Inferior parietal cortex (tissue), 1 donor: ENCODE results near the gene DEAF1.

Experiments
- DNase-seq: peaks from one replicate; pipeline ENCODE4 v3.0.0-alpha.2; 2016; ENCODE audit errors: extremely low spot score

The DEAF1 gene

GRCh38 chr11:624705-625635 lies 70.1 kb downstream of the DEAF1 start, which contains the start of gene CDHR5:
TSS of gene CDHR5 (minus strand) at chr11:624955. CDS start at chr11:624902, 53 bp downstream.
- no peak for DNase-seq

- DNase-seq, result no peak
Observed at GRCh38 chr11:623999-624704, 70.9 kb downstream of the DEAF1 start.

GRCh38 chr11:623349-623869 lies 71.6 kb downstream of the DEAF1 start:
- DNase-seq, result no peak

GRCh38 chr11:621838-622237 lies 73.2 kb downstream of the DEAF1 start:
- DNase-seq, result no peak

- no peak for DNase-seq
Observed at GRCh38 chr11:620935-621814, 73.8 kb downstream of the DEAF1 start.

DNA sequence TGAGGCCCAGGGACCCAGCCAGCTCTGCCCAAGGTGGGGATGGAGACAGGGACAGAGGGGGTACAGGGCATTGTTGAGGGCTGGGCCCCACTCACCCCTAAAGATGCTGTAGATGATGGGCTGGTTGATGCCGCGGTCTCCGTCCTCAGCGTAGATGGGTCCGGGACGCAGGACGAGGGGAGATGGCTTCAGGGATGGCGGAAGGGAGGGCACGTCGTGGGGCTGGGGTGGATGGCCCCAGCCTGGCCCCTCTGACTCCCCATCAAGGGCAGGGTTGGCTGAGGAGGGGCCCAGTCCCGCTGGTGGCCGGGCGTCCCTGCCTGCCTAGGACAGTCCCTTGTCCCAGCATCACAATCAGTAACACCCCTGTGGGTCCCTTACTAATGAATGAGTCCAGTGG lies 74.8 kb downstream of the DEAF1 start:
- no peak for DNase-seq

- no peak for DNase-seq
Observed at GRCh38 chr11:619628-620050, 75.4 kb downstream of the DEAF1 start.

- no peak for DNase-seq
Observed at GRCh38 chr11:618856-619627, 76.0 kb downstream of the DEAF1 start.

- DNase-seq, result no peak
Observed at GRCh38 chr11:617912-618682, 76.9 kb downstream of the DEAF1 start.

GRCh38 chr11:617199-617911 lies 77.7 kb downstream of the DEAF1 start:
- DNase-seq, result no peak

- no peak for DNase-seq
Observed at GRCh38 chr11:616320-617198, 78.5 kb downstream of the DEAF1 start.

GRCh38 chr11:615504-616319 lies 79.3 kb downstream of the DEAF1 start, which contains the start of gene IRF7:
TSS of gene IRF7 (minus strand) at chr11:615950. CDS start at chr11:615364, 586 bp downstream.
- peak; percentile 80 for DNase-seq

GRCh38 chr11:614623-615503 lies 80.2 kb downstream of the DEAF1 start:
- no peak for DNase-seq

DNA sequence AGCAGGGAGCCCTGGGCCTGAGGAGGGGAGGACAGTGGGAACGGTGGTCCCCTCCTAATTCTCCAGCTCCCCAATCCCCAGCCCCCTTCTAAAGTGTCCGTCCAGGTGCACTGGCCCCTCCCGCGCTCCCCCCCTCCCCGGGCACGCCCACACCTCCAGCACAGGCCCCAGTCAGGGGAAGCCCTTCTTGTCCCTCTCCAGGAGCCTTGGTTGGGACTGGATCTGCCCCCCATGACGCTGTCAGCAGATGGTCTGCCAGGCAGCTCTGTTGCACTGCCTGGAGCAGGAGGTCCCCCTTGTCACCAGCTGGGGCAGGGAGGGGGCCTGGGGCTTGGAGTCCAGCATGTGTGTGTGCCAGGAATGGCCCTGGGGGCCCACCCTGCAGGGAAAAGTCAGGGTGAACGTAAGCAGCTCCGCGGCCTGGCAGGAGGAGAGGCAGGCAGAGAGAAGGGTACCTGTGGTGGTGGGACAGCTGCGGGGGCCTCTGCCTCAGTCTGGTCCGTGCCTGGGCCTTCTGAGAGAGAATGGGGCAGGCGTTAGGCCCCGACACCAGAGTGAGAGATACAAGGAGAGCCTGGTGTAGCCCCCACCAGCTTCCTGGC lies 80.9 kb downstream of the DEAF1 start:
- no peak for DNase-seq

GRCh38 chr11:613369-613968 lies 81.6 kb downstream of the DEAF1 start:
- DNase-seq, result no peak

GRCh38 chr11:612961-613300 lies 82.1 kb downstream of the DEAF1 start:
- DNase-seq, result no peak
